Measurements from ENCODE around the gene ENOPH1.

The ENOPH1 gene

GRCh38 chr4:82500435-82501153, 70.2 kb downstream of the ENOPH1 start:
- no peak overlapping the region for H3K27ac ChIP-seq
- TF ChIP-seq ZFX (IDR thresholded peaks at IDR 0.05) (no peak), CTCF (conservative IDR thresholded peaks at IDR 0.05) (no peak)

- TF ChIP-seq CTCF (conservative IDR thresholded peaks at IDR 0.05) (no peak), ZFX (IDR thresholded peaks at IDR 0.05) (no peak)
- no peak overlapping the region for H3K27ac ChIP-seq
Observed at GRCh38 chr4:82501154-82501442, 70.7 kb downstream of the ENOPH1 start.

GRCh38 chr4:82508011-82508410, 77.6 kb downstream of the ENOPH1 start:
- TF ChIP-seq CTCF (conservative IDR thresholded peaks at IDR 0.05) (no peak), ZFX (IDR thresholded peaks at IDR 0.05) (no peak)
- H3K27ac ChIP-seq, result no peak overlapping the region

GRCh38 chr4:82508806-82509428, 78.5 kb downstream of the ENOPH1 start:
- TF ChIP-seq ZFX (IDR thresholded peaks at IDR 0.05) (no peak), CTCF (conservative IDR thresholded peaks at IDR 0.05) (no peak)
- H3K27ac ChIP-seq, result no peak overlapping the region

- H3K27ac ChIP-seq, result no peak overlapping the region
- TF ChIP-seq ZFX (IDR thresholded peaks at IDR 0.05) (no peak), CTCF (conservative IDR thresholded peaks at IDR 0.05) (no peak)
Observed at GRCh38 chr4:82510216-82510615, 79.8 kb downstream of the ENOPH1 start.

All from C4-2B (cell line).